Activated T-helper 9 cell treated with anti-CD3 and anti-CD28 coated beads, Interleukin-2, amount 50 U/mL, for 16 hours (primary cell): Measurements from ENCODE around the gene UNKL.

Experiments
- DNase-seq: peaks from one replicate; pipeline ENCODE4 v3.0.0-alpha.2; 2020; ENCODE audit warnings: low read depth

Gene UNKL

GRCh38 chr16:1401061-1401757 lies 13.3 kb downstream of the UNKL start:
- no peak for DNase-seq

- no peak for DNase-seq
Observed at GRCh38 chr16:1398826-1399581, 15.5 kb downstream of the UNKL start.

- no peak for DNase-seq
Observed at GRCh38 chr16:1398351-1398750, 16.2 kb downstream of the UNKL start.

- no peak for DNase-seq
Observed at GRCh38 chr16:1397779-1398178, 16.7 kb downstream of the UNKL start.

- no peak for DNase-seq
Observed at GRCh38 chr16:1395444-1396031, 19.0 kb downstream of the UNKL start.

GRCh38 chr16:1394367-1394951 lies 20.0 kb downstream of the UNKL start:
- DNase-seq = no peak

- DNase-seq = no peak
Observed at GRCh38 chr16:1393613-1394176, 20.8 kb downstream of the UNKL start.

GRCh38 chr16:1392826-1393225 lies 21.7 kb downstream of the UNKL start:
- no peak for DNase-seq

- no peak for DNase-seq
Observed at GRCh38 chr16:1390239-1390779, 24.2 kb downstream of the UNKL start.

- DNase-seq = no peak
Observed at GRCh38 chr16:1389762-1390161, 24.7 kb downstream of the UNKL start.

- no peak for DNase-seq
Observed at GRCh38 chr16:1387331-1387730, 27.2 kb downstream of the UNKL start.

- no peak for DNase-seq
Observed at GRCh38 chr16:1385232-1385631, 29.3 kb downstream of the UNKL start.

GRCh38 chr16:1383556-1383955 lies 30.9 kb downstream of the UNKL start:
- no peak for DNase-seq

GRCh38 chr16:1381612-1382406 lies 32.7 kb downstream of the UNKL start:
- DNase-seq = no peak

GRCh38 chr16:1380195-1380594 lies 34.3 kb downstream of the UNKL start:
- DNase-seq = no peak

GRCh38 chr16:1379304-1380076 lies 35.0 kb downstream of the UNKL start:
- DNase-seq = peak; percentile 67

GRCh38 chr16:1378804-1379303 lies 35.6 kb downstream of the UNKL start:
- DNase-seq = peak; percentile 68

GRCh38 chr16:1378087-1378803 lies 36.3 kb downstream of the UNKL start:
- no peak for DNase-seq

- DNase-seq = no peak
Observed at GRCh38 chr16:1377406-1378010, 37.0 kb downstream of the UNKL start.
